Right atrium auricular region (tissue), 2 donors: Measurements from ENCODE around the gene ARHGAP44. TPM values are rescaled to one million over a fixed set of nuclear protein-coding genes. Genes with fewer than 3 reads are reported as not detected.

Experiments
- DNase-seq: peaks from one replicate; pipeline ENCODE4 v3.0.0-alpha.2; 2019; ENCODE audit warnings: low spot score
- H3K27ac ChIP-seq, 2 donors: fragments of 200-600 bp; sonication (generic); 1 replicate in 1 of 2; 2 replicates in 1 of 2; pipeline ENCODE4 v1.5.1; 2016 to 2019
- H3K27me3 ChIP-seq, 2 donors: fragments of 200-600 bp; sonication (generic); one replicate each; pipeline versions ENCODE4 v1.5.1 to v1.6.0; 2017 to 2019
- H3K36me3 ChIP-seq: fragments of 200-600 bp; sonication (generic); one replicate; pipeline ENCODE4 v1.5.1; 2016
- H3K4me1 ChIP-seq, 2 donors: fragments of 200-600 bp; sonication (generic); one replicate each; pipeline versions ENCODE4 v1.5.1 to v1.6.0; 2017 to 2019
- H3K4me3 ChIP-seq, 2 donors: fragments of 200-600 bp; sonication (generic); 1 replicate in 1 of 2; 2 replicates in 1 of 2; pipeline ENCODE4 v1.5.1; 2017 to 2019; ENCODE audit warnings: mild to moderate bottlenecking in 1 of 2, moderate library complexity in 1 of 2
- H3K9me3 ChIP-seq, 2 donors: fragments of 200-600 bp; sonication (generic); one replicate each; pipeline ENCODE4 v1.5.1; 2019
- CTCF ChIP-seq, 2 donors: fragments of 200-600 bp; sonication (generic); IDR thresholded peaks; one replicate each; pipeline ENCODE4 v1.5.1; 2019; ENCODE audit warnings: antibody characterized with exemption in 2 of 2
- total RNA-seq, 2 donors: library from RNA; depleted of rRNA; stranded (reverse); fragments of >200 nt; gene quantifications; one replicate each; pipeline ENCODE4 v1.1.0, GENCODE V29; 2016

The ARHGAP44 gene
- total RNA-seq, 2 donors from 2014 or later, result 7.8 to 12.2 TPM

- Histone ChIP-seq H3K27ac (no peak overlapping the region), H3K4me3 (no peak overlapping the region), H3K36me3 (no peaks in the 10 kb centered on the region), H3K4me1 (no peaks in the 10 kb centered on the region), H3K27me3 (no peaks in the 10 kb centered on the region), H3K9me3 (peaks cover 0 to under 1% of the 10 kb centered on the region in 2 donors)
- no peak for DNase-seq
- no peak for TF ChIP-seq CTCF (IDR thresholded peaks at IDR 0.05)
These were observed 112.7 kb downstream of the ARHGAP44 start for GRCh38 chr17:12902046-12902445.

DNA sequence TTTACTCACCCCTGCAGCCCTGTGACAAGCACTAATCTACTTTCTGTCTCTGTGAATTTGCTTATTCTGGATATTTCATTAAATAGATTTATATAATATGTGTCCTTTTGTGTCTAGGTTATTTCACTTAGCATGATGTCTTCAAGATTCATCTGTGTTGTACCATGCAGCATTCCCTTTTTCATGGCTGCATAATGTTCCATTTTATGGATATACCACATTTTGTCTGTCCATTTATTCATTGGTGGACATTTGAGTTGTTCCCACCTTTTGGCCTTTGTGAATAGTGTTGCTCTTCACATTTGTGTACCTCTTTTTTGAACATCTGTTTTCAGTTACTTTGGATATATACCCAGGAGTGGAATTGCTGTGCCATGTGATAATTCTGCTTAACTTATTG lies 118.2 kb downstream of the ARHGAP44 start:
- Histone ChIP-seq H3K4me3 (no peak overlapping the region), H3K4me1 (no peaks in the 10 kb centered on the region), H3K27me3 (no peaks in the 10 kb centered on the region), H3K9me3 (peaks cover 0 to 8% of the 10 kb centered on the region in 2 donors), H3K36me3 (no peaks in the 10 kb centered on the region), H3K27ac (no peak overlapping the region)
- TF ChIP-seq CTCF (IDR thresholded peaks at IDR 0.05), result no peak
- DNase-seq, result no peak

GRCh38 chr17:12909046-12909445 lies 119.7 kb downstream of the ARHGAP44 start:
- Histone ChIP-seq H3K4me3 (no peak overlapping the region), H3K27me3 (no peaks in the 10 kb centered on the region), H3K27ac (no peak overlapping the region), H3K4me1 (no peaks in the 10 kb centered on the region), H3K9me3 (peaks cover 0 to 8% of the 10 kb centered on the region in 2 donors), H3K36me3 (no peaks in the 10 kb centered on the region)
- TF ChIP-seq CTCF (IDR thresholded peaks at IDR 0.05), result no peak
- DNase-seq, result no peak

GRCh38 chr17:12909511-12909910 lies 120.2 kb downstream of the ARHGAP44 start:
- H3K27ac ChIP-seq, result no peak overlapping the region
- no peak for TF ChIP-seq CTCF (IDR thresholded peaks at IDR 0.05)
- peaks cover 0 to 8% of the 10 kb centered on the region in 2 donors for H3K9me3 ChIP-seq
- H3K4me3 ChIP-seq, result no peak overlapping the region
- no peaks in the 10 kb centered on the region for H3K4me1 ChIP-seq
- DNase-seq, result no peak
- H3K27me3 ChIP-seq, result no peaks in the 10 kb centered on the region
- H3K36me3 ChIP-seq, result no peaks in the 10 kb centered on the region

GRCh38 chr17:12911239-12911638 lies 121.9 kb downstream of the ARHGAP44 start:
- no peak overlapping the region for H3K27ac ChIP-seq
- H3K4me1 ChIP-seq, result no peaks in the 10 kb centered on the region
- DNase-seq, result no peak
- no peak overlapping the region for H3K4me3 ChIP-seq
- H3K27me3 ChIP-seq, result no peaks in the 10 kb centered on the region
- no peak for TF ChIP-seq CTCF (IDR thresholded peaks at IDR 0.05)
- peaks cover 0 to 8% of the 10 kb centered on the region in 2 donors for H3K9me3 ChIP-seq
- peaks cover 1% of the 10 kb centered on the region for H3K36me3 ChIP-seq

- Histone ChIP-seq H3K36me3 (peaks cover 21% of the 10 kb centered on the region), H3K27me3 (no peaks in the 10 kb centered on the region), H3K27ac (no peak overlapping the region), H3K4me1 (no peaks in the 10 kb centered on the region), H3K9me3 (no peaks in the 10 kb centered on the region), H3K4me3 (no peak overlapping the region)
- no peak for TF ChIP-seq CTCF (IDR thresholded peaks at IDR 0.05)
- no peak for DNase-seq
These were observed 128.1 kb downstream of the ARHGAP44 start for GRCh38 chr17:12917399-12917798.
